BJ (cell line): Measurements from ENCODE around the gene AKIRIN2. TPM values are rescaled to one million over a fixed set of nuclear protein-coding genes. Genes with fewer than 3 reads are reported as not detected.

ENCODE experiments used
- CTCF ChIA-PET: fragments of 350-600 bp; formaldehyde crosslinking; extraction: SDS; loops from one replicate; lab custom pipeline; 2021; ENCODE audit warnings: antibody characterized with exemption, inconsistent platforms; lab: Yijun Ruan, JAX
- POLR2A ChIA-PET: fragments of 300-600 bp; sonication (Branson Sonifier 250); formaldehyde crosslinking; extraction: SDS; loops from one replicate; lab custom pipeline; 2021; ENCODE audit warnings: antibody characterized with exemption; lab: Charles Lee
- DNase-seq: peaks from one replicate; pipeline ENCODE4 v3.0.0-alpha.2; 2011; ENCODE audit warnings: low read depth
- H3K27me3 ChIP-seq: 2 replicates; pipeline ENCODE4 v1.6.0; 2011; ENCODE audit warnings: low read length; ENCODE audit not compliant: control insufficient read depth, insufficient read depth
- H3K36me3 ChIP-seq: 2 replicates; pipeline ENCODE4 v1.5.1; 2011; ENCODE audit warnings: low read length; ENCODE audit not compliant: control insufficient read depth, insufficient read depth
- H3K4me3 ChIP-seq: 2 replicates; pipeline ENCODE4 v1.5.1; 2011; ENCODE audit warnings: low read depth, mild to moderate bottlenecking, control low read depth, low read length
- polyA plus RNA-seq: library from polyadenylated mRNA; depleted of rRNA; stranded (reverse); fragments of >200 nt; gene quantifications from 2 replicates; pipeline ENCODE4 v1.2.3, GENCODE V29; 2011
- TF ChIP-seq, protein P1 (sequence below): IDR thresholded peaks from 2 replicates; pipeline ENCODE4 v1.5.1; 2011; ENCODE audit warnings: low read depth, mild to moderate bottlenecking, control low read depth, inconsistent platforms, low read length, moderate library complexity; ENCODE audit not compliant: insufficient read depth

The AKIRIN2 gene
- polyA plus RNA-seq, 1 experiment: 8.1 TPM

DNA sequence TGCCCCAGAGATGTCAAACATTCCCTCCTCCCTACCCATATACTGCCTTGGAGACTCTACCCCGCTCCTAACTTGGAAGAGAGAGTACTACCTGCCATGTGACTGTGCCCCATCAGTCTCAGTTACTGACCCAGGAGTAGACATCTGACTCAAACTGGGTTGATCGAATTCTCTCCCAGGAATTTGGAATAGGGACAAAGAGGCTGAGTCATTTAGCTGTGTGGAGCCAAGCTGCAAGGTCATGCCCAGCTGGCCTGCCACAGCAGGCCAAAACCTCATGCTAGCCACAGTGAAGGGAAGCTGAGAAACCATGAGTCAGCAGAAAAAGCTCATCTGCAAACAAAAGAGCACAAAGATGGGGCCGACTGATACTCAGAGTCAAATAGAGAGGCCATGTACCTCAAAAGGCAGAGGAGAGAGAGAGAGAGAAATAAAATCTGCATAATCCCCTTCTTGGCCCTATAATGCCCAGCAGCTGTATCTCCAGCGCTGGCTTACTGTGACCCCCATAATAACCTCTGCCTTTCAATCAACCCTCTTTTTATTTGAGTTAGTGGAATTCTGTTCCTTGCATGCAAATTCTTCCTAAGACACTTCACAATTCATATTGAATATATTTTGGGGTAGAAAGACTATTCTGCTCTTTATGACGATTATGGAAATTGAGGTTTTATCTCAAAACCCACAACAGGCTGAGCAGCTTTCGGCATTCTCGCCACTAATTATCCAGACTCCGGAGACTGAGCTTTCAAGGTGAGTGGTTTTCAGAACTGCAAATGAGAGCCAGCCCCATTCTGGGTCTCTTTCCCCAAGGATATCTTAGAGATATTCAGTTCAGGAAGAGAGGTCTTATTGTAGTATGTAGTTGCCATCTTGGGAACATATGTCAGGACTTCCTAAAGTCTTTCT is 21.4 kb upstream of the AKIRIN2 start:
- CTCF ChIA-PET: interaction anchor here (0.7 kb wide), 2 partner anchors 17 to 25 kb away, joined by 3 read pairs; no protein-coding TSS in a partner anchor
- Histone ChIP-seq H3K4me3 (no peak overlapping the region), H3K27me3 (no peaks in the 10 kb centered on the region), H3K36me3 (no peaks in the 10 kb centered on the region)
- TF ChIP-seq, protein P1, sequence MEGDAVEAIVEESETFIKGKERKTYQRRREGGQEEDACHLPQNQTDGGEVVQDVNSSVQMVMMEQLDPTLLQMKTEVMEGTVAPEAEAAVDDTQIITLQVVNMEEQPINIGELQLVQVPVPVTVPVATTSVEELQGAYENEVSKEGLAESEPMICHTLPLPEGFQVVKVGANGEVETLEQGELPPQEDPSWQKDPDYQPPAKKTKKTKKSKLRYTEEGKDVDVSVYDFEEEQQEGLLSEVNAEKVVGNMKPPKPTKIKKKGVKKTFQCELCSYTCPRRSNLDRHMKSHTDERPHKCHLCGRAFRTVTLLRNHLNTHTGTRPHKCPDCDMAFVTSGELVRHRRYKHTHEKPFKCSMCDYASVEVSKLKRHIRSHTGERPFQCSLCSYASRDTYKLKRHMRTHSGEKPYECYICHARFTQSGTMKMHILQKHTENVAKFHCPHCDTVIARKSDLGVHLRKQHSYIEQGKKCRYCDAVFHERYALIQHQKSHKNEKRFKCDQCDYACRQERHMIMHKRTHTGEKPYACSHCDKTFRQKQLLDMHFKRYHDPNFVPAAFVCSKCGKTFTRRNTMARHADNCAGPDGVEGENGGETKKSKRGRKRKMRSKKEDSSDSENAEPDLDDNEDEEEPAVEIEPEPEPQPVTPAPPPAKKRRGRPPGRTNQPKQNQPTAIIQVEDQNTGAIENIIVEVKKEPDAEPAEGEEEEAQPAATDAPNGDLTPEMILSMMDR: no peak
- POLR2A ChIA-PET: interaction anchor here (0.6 to 1.1 kb wide), 3 partner anchors 21 to 57 kb away, joined by 3 to 10 read pairs (median 3); no protein-coding TSS in a partner anchor
- peak; percentile 79 for DNase-seq

DNA sequence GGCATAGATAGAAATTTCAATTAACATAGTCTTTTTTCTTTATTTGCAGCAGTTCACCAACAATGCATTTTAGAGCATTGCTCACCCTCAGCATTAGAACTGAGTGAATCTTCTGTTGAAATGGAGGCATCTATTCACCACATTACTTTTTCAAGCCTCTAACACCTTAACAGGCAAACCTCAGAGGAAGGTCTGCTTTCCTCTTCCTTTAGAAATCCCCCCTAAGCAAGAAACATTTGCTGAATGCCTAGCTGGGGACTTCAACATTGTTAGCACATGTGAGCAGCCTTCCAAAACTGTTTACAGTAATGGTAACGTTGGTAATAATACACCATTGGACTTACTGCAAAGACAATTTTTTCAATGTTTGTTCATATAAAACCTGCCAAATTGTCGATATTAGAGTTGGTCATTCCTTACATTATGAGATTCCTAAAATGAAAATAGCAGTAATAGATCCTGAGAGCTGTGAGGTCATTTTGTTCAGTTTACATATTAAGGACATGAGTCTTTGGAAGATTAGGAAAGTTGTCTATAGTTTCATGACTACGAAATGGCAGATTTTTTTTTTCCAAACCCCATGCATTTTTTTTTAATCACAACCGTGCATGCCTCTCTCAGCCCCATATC is 20.6 kb upstream of the AKIRIN2 start:
- no peaks in the 10 kb centered on the region for H3K36me3 ChIP-seq
- H3K4me3 ChIP-seq: no peak overlapping the region
- no peaks in the 10 kb centered on the region for H3K27me3 ChIP-seq
- CTCF ChIA-PET: interaction anchor here (0.6 to 0.7 kb wide), 2 partner anchors 24 to 108 kb away, joined by 3 read pairs; no protein-coding TSS in a partner anchor
- DNase-seq: no peak
- TF ChIP-seq, protein P1: no peak
- POLR2A ChIA-PET: interaction anchor here (0.7 to 1.1 kb wide), 2 partner anchors 20 to 40 kb away, joined by 3 read pairs; no protein-coding TSS in a partner anchor

DNA sequence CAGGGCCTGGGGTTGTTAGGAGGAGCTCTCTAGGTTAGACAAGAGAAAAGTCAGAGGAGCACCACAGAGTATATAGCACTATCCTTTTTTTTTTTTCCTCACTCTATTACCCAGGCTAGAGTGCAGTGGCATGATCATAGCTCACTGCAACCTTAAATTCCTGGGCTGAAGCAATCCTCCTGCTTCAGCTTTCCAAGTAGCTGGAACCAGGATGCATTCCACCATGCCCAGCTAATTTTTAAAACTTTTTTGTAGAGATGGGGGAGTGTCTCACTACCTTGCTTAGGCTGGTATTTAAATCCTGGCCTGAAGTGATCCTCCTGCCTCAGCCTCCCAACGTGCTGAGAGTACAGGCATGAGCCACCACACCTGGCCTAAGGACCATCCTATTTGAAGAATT is 19.3 kb upstream of the AKIRIN2 start:
- no peak overlapping the region for H3K4me3 ChIP-seq
- TF ChIP-seq, protein P1: no peak
- no peaks in the 10 kb centered on the region for H3K36me3 ChIP-seq
- H3K27me3 ChIP-seq: no peaks in the 10 kb centered on the region
- CTCF ChIA-PET: no interaction called here
- POLR2A ChIA-PET: no interaction called here
- DNase-seq: no peak

DNA sequence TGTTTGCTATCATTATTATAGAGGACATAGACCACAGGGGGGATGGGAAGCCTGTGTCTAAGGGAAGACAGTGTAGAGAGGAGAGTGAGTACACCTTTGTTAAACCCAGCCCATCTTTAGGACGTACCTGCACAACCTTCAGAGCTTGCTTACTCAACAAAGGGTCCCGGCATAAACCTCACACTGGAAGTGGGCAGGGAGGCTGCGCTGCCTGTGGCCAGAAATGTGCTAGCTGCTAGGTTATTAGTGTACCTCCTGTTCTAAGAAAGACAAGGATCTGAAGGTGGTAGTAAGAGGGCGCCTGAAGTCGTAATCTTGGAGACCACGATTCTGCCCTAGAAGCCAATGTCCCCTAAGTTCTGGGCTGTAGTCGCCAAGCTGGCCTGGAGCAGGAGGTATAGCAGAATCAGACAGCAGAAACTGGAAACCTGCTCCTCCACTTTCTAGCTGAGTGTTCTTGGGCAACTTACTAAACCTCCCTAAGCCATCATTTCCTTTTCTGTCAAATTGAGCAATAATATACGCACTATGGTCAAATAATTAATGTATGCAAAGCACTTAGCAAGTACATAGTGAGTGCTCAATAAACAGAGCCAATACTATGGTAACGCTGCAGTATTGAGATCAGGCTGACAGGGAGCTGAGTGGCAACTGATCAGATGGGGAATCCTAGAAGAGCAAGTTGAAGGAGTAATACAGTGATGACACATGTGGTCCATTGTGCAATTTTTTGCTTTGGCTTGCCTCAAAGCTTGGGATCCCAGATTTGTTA is 16.8 kb upstream of the AKIRIN2 start:
- TF ChIP-seq, protein P1: no peak
- H3K36me3 ChIP-seq: no peaks in the 10 kb centered on the region
- no peak for DNase-seq
- no peak overlapping the region for H3K4me3 ChIP-seq
- CTCF ChIA-PET: interaction anchor here (1.2 kb wide), 1 partner anchor 19 kb away, joined by 3 read pairs; no protein-coding TSS in a partner anchor
- POLR2A ChIA-PET: interaction anchor here (0.5 to 0.6 kb wide), 2 partner anchors 11 to 24 kb away, joined by 3 to 5 read pairs; no protein-coding TSS in a partner anchor
- no peaks in the 10 kb centered on the region for H3K27me3 ChIP-seq
